Mucosa of rectum (tissue), 2 donors: ENCODE results near the gene CRMP1.

Experiments
- H3K27ac ChIP-seq, 2 donors: one replicate each; pipeline ENCODE4 v1.7.0; 2013; ENCODE audit warnings: inconsistent platforms in 2 of 2, low read depth in 2 of 2, low read length in 2 of 2
- H3K27me3 ChIP-seq, 2 donors: one replicate each; pipeline ENCODE4 v1.7.0; 2013; ENCODE audit warnings: low read length in 2 of 2; ENCODE audit not compliant: control insufficient read depth in 2 of 2, insufficient read depth in 2 of 2
- H3K36me3 ChIP-seq, 2 donors: one replicate each; pipeline ENCODE4 v1.7.0; 2013; ENCODE audit warnings: low read length in 2 of 2; ENCODE audit not compliant: control insufficient read depth in 2 of 2, insufficient read depth in 2 of 2
- H3K4me1 ChIP-seq, 2 donors: one replicate each; pipeline ENCODE4 v1.7.0; 2013; ENCODE audit warnings: low read length in 2 of 2, mild to moderate bottlenecking in 1 of 2; ENCODE audit not compliant: control insufficient read depth in 2 of 2, insufficient read depth in 2 of 2
- H3K4me3 ChIP-seq, 2 donors: one replicate each; pipeline ENCODE4 v1.7.0; 2013; ENCODE audit warnings: low read length in 2 of 2
- H3K9ac ChIP-seq, 2 donors: one replicate each; pipeline ENCODE4 v1.7.0; 2013; ENCODE audit warnings: low read length in 2 of 2, low read depth in 1 of 2, mild to moderate bottlenecking in 1 of 2
- H3K9me3 ChIP-seq, 2 donors: one replicate each; pipeline ENCODE4 v1.7.0; 2013; ENCODE audit warnings: low read length in 2 of 2; ENCODE audit not compliant: control insufficient read depth in 2 of 2
- donor health status: healthy.
- donor health status: Normal muscosa, but diverticular disease.

Gene CRMP1

GRCh38 chr4:5788144-5788543, 104.7 kb downstream of the CRMP1 start:
- H3K4me3 ChIP-seq: no peak overlapping the region
- no peaks in the 10 kb centered on the region for H3K9me3 ChIP-seq
- no peaks in the 10 kb centered on the region for H3K27me3 ChIP-seq
- no peak overlapping the region for H3K9ac ChIP-seq
- peaks cover 0 to 3% of the 10 kb centered on the region in 2 donors for H3K36me3 ChIP-seq
- no peaks in the 10 kb centered on the region for H3K4me1 ChIP-seq
- no peak overlapping the region for H3K27ac ChIP-seq

- H3K4me3 ChIP-seq: no peak overlapping the region
- no peaks in the 10 kb centered on the region for H3K27me3 ChIP-seq
- H3K4me1 ChIP-seq: no peaks in the 10 kb centered on the region
- no peak overlapping the region for H3K27ac ChIP-seq
- no peaks in the 10 kb centered on the region for H3K9me3 ChIP-seq
- peaks cover 0 to 3% of the 10 kb centered on the region in 2 donors for H3K36me3 ChIP-seq
- H3K9ac ChIP-seq: no peak overlapping the region
These were observed 105.6 kb downstream of the CRMP1 start for GRCh38 chr4:5787311-5787710.

- H3K9me3 ChIP-seq: no peaks in the 10 kb centered on the region
- H3K36me3 ChIP-seq: peaks cover 0 to 3% of the 10 kb centered on the region in 2 donors
- no peak overlapping the region for H3K9ac ChIP-seq
- no peak overlapping the region for H3K27ac ChIP-seq
- no peak overlapping the region for H3K4me3 ChIP-seq
- no peaks in the 10 kb centered on the region for H3K4me1 ChIP-seq
- H3K27me3 ChIP-seq: no peaks in the 10 kb centered on the region
These were observed 106.8 kb downstream of the CRMP1 start for GRCh38 chr4:5785806-5786680.

GRCh38 chr4:5784960-5785611, 107.8 kb downstream of the CRMP1 start:
- peaks cover 0 to 3% of the 10 kb centered on the region in 2 donors for H3K36me3 ChIP-seq

GRCh38 chr4:5784021-5784420, 108.9 kb downstream of the CRMP1 start:
- H3K27me3 ChIP-seq: no peaks in the 10 kb centered on the region
- H3K27ac ChIP-seq: no peak overlapping the region
- peaks cover 0 to 3% of the 10 kb centered on the region in 2 donors for H3K36me3 ChIP-seq
- H3K9me3 ChIP-seq: no peaks in the 10 kb centered on the region
- H3K4me3 ChIP-seq: no peak overlapping the region
- H3K4me1 ChIP-seq: no peaks in the 10 kb centered on the region
- no peak overlapping the region for H3K9ac ChIP-seq

More at GRCh38 chr4:5784960-5785611, 107.8 kb downstream of the CRMP1 start:
- Histone ChIP-seq H3K4me1 (no peaks in the 10 kb centered on the region), H3K9ac (no peak overlapping the region), H3K9me3 (no peaks in the 10 kb centered on the region), H3K27ac (no peak overlapping the region), H3K4me3 (no peak overlapping the region), H3K27me3 (no peaks in the 10 kb centered on the region)

- H3K9me3 ChIP-seq: no peaks in the 10 kb centered on the region
- no peaks in the 10 kb centered on the region for H3K4me1 ChIP-seq
- H3K9ac ChIP-seq: no peak overlapping the region
- H3K4me3 ChIP-seq: no peak overlapping the region
- no peaks in the 10 kb centered on the region for H3K27me3 ChIP-seq
- H3K36me3 ChIP-seq: peaks cover 0 to 3% of the 10 kb centered on the region in 2 donors
- no peak overlapping the region for H3K27ac ChIP-seq
These were observed 109.4 kb downstream of the CRMP1 start for GRCh38 chr4:5783486-5783885.

- H3K9me3 ChIP-seq: no peaks in the 10 kb centered on the region
- H3K27ac ChIP-seq: no peak overlapping the region
- H3K36me3 ChIP-seq: peaks cover 0 to 3% of the 10 kb centered on the region in 2 donors
- H3K27me3 ChIP-seq: no peaks in the 10 kb centered on the region
- no peak overlapping the region for H3K4me3 ChIP-seq
- H3K9ac ChIP-seq: no peak overlapping the region
- H3K4me1 ChIP-seq: no peaks in the 10 kb centered on the region
These were observed 109.9 kb downstream of the CRMP1 start for GRCh38 chr4:5782829-5783476.

GRCh38 chr4:5781691-5782090, 111.2 kb downstream of the CRMP1 start:
- no peaks in the 10 kb centered on the region for H3K27me3 ChIP-seq
- H3K4me3 ChIP-seq: no peak overlapping the region
- no peak overlapping the region for H3K9ac ChIP-seq
- no peak overlapping the region for H3K27ac ChIP-seq
- H3K4me1 ChIP-seq: no peaks in the 10 kb centered on the region
- H3K9me3 ChIP-seq: peaks cover 0 to under 1% of the 10 kb centered on the region in 2 donors
- H3K36me3 ChIP-seq: peaks cover 0 to 3% of the 10 kb centered on the region in 2 donors

- Histone ChIP-seq H3K4me1 (no peaks in the 10 kb centered on the region), H3K9ac (no peak overlapping the region), H3K36me3 (peaks cover 0 to 3% of the 10 kb centered on the region in 2 donors), H3K27me3 (no peaks in the 10 kb centered on the region), H3K4me3 (no peak overlapping the region), H3K27ac (no peak overlapping the region), H3K9me3 (peaks cover 0 to 5% of the 10 kb centered on the region in 2 donors)
These were observed 111.9 kb downstream of the CRMP1 start for GRCh38 chr4:5780831-5781480.
